HG03064 (cell line): ENCODE measurements around the gene GRIK4.
"Not testable (repeated sequence)": the region's sequence is repeated elsewhere in the genome, so short reads cannot be mapped to it uniquely, and the experiment has no call there.

ENCODE experiments used
- ATAC-seq: cut with Tn5 transposase; IDR thresholded peaks from one replicate; pipeline ENCODE4 v1.9.1; 2021; ENCODE audit warnings: low read depth; ENCODE audit not compliant: unreplicated experiment

Gene GRIK4

DNA sequence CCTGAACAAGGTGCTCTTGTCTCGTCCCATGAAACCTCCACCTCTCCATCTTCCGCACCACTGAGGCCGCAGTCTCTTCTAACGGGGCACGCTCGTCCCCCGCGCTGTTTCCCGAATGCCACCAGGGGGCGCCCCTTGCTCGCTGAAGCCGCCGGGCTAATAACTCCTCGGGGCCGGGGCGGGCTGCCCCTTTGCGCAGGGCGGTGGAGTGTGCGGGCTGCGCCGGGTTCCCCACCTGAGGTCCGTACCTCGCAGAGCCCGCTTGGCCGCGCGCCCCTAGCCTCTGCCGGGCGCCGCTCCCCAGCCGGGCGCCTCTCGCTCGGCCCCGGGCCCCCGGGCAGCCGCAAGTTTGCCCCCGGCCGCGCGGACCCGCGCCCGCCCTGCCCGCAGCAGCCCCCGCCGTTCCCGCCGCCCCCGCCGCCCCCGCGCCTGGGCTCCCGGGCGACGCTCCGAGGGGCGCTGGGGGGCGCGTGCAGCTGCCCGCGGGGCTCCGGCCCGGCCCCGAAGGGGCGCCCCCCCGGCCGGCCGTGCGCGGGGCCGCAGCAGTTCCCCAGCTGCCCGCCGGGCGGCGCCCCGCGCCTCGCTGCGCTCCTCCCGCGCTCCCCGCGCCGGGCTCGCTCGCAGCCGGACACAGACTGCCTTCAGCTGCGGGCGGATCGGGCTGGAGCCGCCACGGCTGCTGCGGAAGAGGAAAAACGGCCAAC is at the start of gene GRIK4:
Gene GRIK4 (plus strand): TSS at position 633 of the 704 bp plus-strand sequence. CDS start 148,571 bp downstream, outside the sequence.
- ATAC-seq = peak; percentile 85

GRCh38 chr11:120462825-120463224 is 48.7 kb upstream of the GRIK4 start:
- ATAC-seq = no peak

- ATAC-seq = no peak
Measured at GRCh38 chr11:120465921-120466534, 45.5 kb upstream of the GRIK4 start.

- no peak for ATAC-seq
Measured at GRCh38 chr11:120467627-120468026, 43.9 kb upstream of the GRIK4 start.

DNA sequence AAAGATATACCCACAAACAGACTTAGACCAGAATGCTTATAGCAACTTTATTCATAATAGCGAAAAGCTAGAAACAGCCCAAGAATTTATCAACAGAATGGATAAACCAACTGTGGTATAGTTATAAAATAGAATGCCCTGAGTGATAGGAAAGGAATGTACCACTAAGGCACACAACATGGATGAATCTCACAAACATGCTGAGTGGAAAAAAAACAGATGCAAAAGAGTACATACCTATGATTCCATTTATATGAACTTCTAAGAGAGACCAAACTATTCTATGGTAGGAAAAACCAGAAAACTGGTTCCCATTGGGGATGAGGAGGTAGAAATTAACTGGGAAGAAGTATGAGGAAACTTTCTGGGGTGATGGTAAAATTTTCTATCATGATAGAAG is 40.4 kb upstream of the GRIK4 start:
- ATAC-seq = no peak

GRCh38 chr11:120471994-120472393 is 39.6 kb upstream of the GRIK4 start:
- no peak for ATAC-seq

DNA sequence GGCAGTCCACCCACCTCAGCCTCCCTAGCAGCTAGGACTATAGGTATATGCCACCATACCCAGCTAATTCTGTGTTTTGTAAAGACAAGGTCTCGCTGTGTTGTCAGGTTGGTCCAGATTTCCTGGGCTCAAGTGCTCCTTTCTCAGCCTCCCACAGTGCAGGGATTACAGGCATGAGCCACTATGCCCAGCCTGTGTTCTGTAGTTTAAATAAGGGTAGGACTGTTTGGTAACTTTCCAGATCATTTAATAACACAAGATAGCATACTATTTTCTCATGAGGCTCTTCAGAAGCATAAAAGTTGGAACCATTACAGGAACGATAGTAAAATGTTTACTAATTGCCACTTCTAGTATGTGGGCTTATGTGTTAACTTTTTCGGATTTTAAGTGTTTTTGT is 38.0 kb upstream of the GRIK4 start:
- no peak for ATAC-seq

- ATAC-seq = no peak
Measured at GRCh38 chr11:120482149-120482548, 29.4 kb upstream of the GRIK4 start.

GRCh38 chr11:120484722-120485121 is 26.8 kb upstream of the GRIK4 start:
- ATAC-seq = no peak

- ATAC-seq = no peak
Measured at GRCh38 chr11:120486138-120486537, 25.4 kb upstream of the GRIK4 start.

DNA sequence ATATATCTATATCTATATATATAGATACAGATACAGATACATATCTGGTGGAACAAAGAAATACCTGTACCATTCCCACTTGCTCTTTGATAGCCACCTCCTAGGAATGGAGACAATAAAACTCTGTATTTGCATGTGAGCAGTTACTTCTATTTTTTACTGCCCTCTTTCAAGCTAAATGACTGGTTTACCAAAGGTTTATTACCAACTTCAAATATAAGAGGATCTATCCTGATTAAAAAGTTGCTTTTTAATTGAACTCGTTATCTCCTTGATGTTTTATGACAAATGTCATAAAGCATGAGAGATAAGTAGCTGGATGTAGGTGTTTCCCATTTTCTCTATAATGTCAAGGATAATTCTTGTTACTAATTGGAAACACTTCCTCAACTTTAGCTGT is 21.7 kb upstream of the GRIK4 start:
- ATAC-seq = no peak

GRCh38 chr11:120492486-120492885 is 19.1 kb upstream of the GRIK4 start:
- ATAC-seq = no peak

DNA sequence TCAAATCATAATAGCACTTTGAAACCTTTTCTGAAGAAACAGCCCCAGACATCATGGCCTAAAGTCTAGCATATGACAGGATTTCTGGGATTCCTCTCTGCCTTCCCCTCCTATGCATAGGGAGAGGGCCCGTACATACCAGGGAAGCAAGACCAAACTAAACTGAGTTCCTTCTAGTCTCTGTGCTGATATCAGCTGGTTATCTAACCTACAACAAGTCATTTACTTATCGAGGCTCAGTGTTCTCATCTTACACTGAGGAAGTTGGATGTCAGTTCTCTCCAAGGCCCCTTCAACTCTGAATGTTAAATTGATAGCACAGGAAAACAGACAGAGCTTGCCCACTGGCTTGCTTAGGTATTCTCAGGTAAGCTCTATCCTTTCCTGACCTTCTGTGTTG is 17.0 kb upstream of the GRIK4 start:
- ATAC-seq = no peak

GRCh38 chr11:120499088-120499487 is 12.5 kb upstream of the GRIK4 start:
- no peak for ATAC-seq

- ATAC-seq = no peak
Measured at GRCh38 chr11:120499859-120500258, 11.7 kb upstream of the GRIK4 start.

- no peak for ATAC-seq
Measured at GRCh38 chr11:120500414-120501071, 11.0 kb upstream of the GRIK4 start.

GRCh38 chr11:120501440-120501839 is 10.1 kb upstream of the GRIK4 start:
- ATAC-seq = no peak

DNA sequence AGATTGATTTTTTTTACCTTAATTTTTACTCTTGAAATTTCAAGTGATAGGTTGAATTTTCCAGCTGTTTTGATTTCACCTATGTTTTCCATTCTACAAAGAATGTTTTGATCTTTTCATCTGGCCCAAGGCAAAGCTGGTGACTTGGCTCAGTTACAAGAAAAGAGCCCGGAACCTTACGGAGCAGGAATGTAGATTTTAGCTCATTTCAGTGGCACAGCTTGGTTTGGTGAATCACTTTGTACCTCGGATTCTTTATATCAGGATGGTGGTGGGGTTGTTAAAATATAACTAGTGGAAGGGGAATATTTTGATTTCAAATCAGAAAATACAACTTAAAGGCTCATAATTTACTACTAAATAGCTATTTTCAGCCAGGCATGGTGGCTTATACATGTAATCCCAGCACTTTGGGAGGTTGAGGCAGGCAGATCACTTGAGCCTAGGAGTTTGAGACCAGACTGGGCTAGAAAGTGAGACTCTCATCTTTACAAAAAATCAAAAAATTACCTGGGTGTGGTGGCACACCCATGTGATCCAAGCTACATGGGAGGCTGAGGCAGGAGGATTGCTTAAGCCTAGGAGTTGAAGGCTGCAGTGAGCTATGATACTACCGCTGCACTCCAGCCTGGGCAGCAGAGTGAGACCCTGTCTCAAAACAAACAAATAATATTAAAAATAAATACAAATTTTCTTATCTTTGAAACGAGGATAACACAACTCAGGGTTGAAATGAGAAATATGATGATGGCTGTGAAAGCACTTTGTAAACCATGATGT is 9.4 kb upstream of the GRIK4 start:
- no peak for ATAC-seq

- not testable (repeated sequence) for ATAC-seq
Measured at GRCh38 chr11:120503529-120503928, 8.0 kb upstream of the GRIK4 start.

GRCh38 chr11:120505801-120506425 is 5.6 kb upstream of the GRIK4 start:
- no peak for ATAC-seq
